DMS53 (cell line): ENCODE measurements around the gene ABCA4.
"Not testable (repeated sequence)": the region's sequence is repeated elsewhere in the genome, so short reads cannot be mapped to it uniquely, and the experiment has no call there.

Source experiments
- DNase-seq: peaks from one replicate; lab custom pipeline; 2025; lab: John Stamatoyannopoulos, UW

ABCA4 gene

DNA sequence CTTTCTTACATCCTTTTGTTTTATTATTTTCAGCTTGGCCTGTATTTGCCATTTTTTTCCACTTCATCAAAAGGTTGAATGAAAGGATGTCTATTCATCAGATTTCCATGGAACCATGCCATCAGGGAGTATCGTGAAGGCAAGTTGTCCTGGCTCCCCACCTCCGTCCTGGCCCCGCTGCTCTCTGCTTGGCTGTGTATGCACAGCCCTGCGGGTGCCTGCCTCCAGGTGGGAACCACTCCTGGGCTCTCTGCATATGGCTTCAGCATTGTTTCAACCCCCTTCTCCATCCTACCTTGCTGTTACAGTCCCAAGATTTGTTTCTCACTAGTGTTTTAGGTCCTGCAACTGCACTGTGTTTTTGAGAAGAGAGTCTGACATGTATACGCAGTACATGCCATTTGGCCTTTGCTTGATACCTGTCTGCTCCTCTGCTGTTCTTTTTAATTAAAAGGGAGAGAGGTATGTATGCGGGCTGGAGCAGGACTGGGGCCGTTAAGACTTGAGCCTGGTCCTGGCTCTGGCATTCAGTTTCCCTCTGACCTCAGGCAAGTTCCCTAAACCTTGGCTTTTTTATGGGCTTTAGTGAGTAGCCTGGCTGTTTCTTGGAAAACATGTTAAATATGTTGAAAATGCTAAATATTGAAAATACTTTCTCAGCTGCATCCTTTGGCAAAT is 141.8 kb downstream of the ABCA4 start:
- peak; percentile 52 for DNase-seq

DNA sequence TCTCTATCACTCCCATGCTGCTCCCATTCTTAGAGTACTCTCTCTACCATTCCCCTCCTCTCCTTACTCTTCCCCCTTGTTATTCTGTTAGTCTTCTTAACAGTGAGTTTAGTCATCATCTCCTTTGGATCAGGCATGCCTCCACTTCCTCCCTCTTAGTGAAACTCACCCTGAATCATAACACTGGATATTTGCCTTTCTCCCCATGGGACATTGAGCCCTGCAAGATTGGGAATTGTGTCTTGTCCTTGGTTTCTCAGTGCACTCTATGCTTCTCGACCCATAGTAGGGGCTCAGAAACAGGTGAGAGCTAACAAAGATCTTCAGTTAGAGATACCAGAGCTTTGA is 143.4 kb downstream of the ABCA4 start:
- DNase-seq, result no peak

DNA sequence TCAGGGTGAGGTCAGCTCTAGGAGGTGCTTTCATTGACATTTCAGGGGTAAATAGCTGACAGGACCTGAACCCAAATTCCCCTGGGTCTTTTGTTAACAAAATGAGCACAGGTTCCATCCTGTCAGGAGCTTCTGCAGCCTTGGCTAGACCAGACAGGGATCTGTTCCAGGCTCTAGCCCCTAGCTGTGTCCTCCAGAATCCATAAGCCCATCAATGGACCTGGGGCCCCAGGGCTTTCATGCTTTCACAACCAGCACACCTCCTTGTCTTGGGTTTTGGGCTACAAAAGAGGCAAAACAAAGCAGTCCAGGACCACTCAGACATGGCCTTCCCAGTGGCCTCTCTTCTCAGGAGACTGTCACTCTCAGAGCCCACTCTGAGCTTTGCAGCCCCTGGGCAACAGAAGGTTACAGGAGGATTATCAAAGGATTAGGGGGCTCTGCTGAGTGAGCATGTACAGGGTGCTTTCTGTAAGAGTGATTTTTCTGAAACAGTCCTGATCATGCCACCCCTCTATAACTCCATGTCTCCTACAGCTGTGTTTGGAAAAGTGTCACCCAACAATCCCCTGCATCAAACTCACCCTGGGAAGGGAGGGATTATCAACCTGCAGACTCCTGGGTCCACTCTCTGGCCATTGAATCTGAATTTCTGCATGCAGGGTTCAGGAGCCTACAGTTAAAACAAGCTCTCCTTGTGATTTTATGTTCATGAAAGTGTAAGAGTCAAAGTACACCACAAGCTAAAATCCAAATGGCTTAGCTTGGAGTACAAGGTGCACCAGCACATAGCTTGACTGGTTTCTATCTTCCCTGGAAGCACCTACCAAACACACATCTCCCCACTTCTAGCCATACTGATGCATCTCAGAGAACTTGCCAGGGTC is 144.0 kb downstream of the ABCA4 start:
- no peak for DNase-seq

DNA sequence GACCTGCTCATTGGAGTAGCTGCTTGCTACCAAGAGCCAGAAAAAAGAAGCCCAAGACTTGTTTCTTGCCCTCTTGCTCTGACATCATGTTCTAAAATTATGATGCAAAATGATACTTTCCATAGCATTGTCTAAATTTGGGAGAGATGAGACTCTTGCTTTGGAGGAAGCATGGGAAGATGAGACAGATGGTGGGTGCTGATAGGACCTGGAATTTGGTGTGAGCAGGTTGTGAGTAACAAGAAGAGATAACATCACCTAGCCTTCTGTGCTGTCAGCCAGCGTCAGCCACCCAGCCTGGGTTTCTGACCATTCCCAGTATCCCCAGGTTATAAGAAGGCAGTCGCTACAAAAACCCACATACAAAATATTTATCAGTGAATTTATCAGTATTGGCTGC is 144.7 kb downstream of the ABCA4 start:
- DNase-seq, result no peak

DNA sequence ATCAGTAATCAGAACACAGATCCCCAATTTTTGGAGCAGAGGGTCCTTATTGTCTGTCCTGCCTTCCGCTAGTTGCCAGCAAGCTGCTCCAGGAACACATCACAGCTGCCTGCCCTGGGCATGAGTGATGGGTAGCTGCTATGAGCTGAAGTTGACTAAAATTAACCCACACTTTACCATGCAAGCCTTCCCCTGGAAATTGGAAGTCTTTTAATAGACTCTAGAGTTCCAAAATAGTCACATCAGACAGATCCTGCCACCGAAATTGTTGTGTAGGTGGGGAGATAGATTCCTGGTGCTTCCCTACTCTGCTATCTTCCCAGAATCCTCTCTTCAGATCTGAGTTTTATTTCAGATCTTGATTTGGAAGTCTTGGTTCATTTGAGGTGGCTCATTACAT is 148.6 kb downstream of the ABCA4 start:
- DNase-seq, result no peak

DNA sequence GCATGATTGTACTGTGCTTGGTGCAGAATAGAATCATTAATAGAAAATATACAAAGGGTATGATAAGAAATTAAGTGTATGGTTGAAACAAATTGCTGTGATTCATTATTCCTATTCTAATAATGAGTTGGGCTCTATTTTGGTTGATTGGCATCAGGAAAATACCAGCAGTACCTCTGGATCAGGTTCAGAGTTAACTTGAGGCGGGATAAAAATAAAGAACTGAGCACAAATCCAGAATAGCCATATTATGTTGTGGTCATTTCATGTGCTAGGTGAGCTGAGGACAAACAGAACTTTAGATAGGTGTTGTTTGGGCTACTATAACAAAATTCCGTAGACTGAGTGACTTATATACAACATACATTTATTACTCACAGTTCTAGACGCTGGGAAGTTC is 151.1 kb downstream of the ABCA4 start:
- no peak for DNase-seq

DNA sequence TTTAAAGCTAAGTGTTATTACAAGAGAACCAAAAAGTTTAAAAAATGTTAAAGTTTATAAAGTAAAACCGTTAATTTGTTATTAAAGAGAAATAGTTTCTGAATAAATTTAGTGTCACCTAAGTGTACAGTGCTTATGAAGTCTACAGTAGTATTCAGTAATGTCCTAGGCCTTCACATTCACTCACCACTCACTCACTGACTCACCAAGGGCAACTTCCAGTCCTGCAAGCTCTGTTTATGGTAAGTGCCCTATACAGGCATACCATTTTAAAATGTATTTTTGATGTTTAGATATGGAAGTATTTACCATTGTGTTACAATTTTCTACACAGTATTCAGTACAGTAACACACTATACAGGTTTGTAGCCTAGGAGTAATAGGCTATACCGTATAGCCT is 151.6 kb downstream of the ABCA4 start:
- DNase-seq, result no peak

DNA sequence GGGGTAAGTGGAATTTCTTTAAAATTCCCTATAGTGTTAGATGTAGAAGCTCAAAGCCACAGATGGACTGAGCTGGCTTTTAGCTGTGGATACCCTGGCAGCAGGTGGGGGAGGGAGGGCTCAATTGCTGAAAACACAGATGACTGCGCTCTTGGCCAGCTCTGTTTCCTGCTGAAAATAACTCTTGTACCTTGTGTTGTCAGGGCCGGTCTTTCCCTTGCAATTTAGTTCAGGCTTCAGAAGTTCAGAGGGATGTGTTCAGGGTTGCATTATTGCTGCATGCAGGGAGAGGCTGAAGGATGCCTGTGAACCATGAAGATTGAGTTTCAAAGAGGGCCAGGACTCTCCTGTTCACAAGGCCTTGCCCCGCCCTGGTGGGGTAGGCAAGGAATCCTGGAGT is 153.6 kb downstream of the ABCA4 start:
- DNase-seq, result no peak

DNA sequence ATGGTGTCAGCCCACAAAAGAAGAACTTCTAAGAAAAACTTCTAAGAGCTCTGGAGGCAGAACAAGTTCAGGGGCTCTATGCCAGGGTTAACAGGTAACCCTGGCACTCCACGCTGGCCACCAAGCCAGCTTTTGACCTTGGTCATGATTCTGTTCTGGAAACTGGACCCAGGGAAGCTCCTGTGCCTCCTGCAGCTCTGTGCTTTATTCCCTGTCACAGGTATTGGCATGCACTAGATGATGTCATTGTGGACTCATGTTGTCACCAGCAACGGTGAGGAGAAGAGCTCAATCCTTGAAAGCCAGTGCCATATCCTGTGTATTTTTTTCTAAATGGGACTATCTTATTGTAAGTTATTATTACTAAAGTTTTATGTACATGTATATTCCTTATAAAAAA is 155.1 kb downstream of the ABCA4 start:
- peak; percentile 89 for DNase-seq

DNA sequence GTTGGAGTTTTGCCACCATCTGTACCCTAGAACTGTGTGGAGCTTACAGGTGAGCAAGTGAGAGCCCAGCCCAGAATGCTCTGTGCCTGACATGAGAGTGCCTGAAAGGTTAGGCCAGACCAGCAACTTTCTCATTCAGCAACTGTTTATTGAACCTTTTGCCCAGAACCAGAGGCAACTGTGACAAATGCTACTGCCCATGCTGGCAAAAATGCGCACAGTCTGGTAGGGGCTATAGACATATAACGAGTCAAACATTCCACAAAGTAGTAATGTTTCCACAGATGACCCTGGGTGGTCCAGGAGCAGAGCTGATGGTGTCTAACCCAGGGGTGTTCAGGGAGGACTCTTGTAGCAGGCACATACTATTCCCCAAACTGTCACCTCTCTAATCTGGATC is 155.7 kb downstream of the ABCA4 start:
- no peak for DNase-seq

DNA sequence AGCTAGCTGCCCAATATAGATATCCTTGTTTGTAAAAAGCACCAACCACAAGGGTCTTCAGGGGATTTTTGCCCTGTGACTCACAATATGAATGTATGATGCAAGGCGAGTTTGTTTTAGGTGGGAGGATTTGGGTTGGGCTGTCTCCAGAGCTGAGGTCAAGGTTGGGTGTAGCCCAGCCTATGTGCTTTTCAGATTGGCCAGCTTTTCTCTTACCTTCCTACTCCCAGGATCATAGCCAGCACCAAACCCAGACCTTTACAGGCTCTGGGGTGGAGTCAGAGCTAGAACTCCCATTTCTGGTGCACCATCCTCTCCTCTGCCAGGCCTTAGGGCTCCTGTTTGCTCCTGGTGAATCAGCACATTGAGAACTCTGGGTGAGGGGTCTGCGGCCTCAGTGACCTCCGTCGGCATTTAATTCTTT is 156.2 kb downstream of the ABCA4 start:
- no peak for DNase-seq

DNA sequence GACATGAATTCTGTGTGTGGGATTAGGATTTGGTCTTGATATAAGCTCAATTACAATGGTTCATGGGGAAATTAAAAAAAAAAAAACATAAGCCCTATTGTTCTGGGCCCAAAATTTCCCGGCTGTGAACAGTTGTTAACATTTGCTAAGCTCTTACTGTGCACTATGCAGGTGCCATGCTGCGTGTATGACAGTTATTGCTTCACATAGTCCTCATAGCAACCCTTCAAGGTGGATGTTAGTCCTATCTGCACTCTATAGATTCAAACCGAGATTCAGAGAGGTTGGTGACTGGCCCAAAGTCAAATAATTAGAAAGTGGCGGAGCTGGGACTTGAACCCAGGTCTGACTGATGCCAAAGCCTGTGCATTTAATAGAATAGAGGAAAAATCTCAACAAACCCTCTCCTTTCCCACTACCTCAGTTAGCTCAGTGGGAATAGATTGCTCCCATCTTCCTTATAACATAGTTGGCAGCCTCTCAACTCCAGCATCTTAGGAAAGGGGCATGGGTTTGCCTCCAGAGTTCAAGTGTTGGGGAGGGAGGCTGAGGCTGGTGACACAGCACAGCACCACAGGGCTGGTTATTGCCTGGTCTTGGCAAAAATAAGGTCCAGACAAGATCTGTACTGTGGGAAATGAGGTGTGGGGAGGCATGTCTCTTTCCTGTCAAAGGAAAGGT is 156.7 kb downstream of the ABCA4 start:
- DNase-seq, result no peak

DNA sequence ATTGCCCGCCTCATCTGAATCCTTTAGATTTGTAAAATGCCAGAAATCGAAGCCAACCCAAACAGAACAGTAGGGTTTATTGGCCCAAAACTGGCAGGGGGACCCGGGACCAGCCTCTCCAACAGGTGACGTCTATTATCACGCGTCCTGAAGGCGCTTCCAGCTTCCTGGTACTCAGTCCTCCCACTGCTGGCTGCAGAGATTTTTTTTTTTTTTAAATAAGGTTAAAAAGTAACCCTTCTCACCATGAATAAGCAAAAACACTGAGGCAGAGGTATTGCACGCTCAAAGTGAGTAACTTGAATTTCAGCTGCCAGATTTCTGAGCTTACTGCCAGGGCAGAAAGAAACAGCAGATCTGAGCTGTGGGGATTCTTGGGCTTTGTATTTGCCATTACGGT is 157.4 kb downstream of the ABCA4 start:
- DNase-seq, result no peak

DNA sequence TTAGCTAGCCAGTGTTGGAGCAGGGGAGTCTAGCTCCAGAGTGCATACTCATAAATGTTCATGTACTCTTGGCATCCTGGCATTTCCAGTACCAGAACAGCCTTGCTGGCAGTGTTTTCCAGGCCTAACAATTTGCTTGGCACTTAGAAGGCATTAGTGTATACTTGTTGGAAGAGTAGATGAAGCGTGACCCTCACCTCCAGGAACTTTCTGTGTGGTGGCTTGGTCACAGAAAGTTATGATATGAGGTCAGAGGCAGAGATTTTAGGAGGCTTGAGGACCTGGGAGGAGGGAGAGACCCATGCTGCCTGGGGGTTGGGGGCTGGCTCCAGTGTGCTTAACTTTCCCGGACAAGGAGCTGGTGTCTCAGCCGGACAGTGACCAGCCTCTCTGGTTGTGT is 159.0 kb downstream of the ABCA4 start:
- DNase-seq, result no peak

DNA sequence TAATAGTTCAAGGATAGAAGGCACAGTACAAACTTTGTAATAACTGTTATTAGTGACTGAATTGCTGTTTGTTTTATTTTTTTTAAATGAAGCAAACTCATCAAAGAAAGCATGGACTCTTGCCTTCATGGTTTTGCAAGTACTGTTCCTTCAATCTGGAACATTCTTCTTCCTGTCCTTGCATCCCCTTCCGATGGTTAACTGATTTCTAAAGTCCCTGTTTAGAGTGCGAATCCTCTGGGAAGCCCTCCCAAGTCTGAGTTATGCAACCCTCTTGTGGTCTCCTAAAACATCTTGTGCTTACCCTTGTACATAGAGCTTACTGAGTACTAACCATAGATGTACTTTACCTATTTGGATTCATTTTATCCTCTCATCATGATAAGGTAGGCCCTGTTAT is 159.5 kb downstream of the ABCA4 start:
- DNase-seq, result no peak

DNA sequence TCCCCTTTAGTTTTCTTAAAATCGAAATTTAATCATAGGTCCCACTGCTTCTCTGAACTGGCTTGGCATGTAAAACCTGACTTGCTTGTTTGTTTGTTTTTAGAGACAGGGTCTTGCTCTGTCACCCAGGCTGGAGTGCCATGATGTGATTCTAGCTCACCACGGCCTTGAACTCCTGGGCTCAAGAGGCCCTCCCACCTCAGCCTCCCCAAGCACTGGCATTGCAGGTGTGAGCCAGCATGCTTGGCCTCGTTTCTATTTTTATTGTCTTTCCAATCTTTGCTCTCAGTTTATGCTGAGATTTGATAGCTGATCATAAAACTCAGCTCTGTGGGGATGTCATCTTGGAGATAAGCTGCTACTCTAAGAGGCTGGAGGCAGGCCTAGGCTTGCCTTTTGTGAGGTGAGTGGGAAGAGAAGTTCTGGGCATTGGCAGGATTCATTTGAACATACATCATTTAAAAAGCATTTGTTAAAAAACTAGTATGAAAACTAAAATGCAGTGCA is 160.3 kb downstream of the ABCA4 start:
- peak; percentile 27 for DNase-seq

DNA sequence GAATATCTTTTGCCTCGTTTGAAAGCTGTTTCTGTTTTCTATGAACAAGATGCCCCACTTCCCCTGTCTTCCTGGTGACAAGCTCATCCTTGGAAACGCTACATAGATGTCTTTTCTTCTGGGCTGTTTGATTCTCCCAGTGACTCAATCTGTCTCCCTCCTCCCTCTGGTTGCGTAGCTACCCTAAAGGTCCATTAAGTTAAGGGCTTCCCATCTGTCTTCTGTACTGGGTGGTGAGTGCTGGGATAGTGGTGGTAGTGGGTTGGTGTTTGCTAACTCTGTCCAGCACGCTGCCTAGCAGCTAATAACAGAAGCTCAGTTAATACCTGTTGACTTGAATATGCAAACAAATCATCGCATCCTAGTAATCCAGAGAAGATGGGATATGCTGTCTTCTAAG is 161.5 kb downstream of the ABCA4 start:
- DNase-seq, result no peak

DNA sequence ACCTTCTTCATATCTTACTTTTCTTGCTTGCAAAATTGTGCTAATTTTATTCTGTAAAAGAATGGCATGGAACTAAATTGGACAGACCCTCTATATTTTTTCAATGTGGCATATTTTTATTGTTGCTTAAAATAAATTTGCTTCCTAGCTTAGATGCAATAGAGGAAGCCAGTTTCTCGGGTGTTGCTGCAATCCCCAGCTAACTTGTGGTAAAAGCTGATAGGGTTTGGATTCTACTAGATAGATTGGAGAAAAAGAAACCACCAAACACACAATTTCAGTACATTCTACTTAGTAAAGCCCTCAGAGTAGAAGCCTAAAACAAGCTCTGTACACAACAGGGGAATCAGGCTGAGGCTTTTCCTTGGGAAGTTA is 162.2 kb downstream of the ABCA4 start:
- no peak for DNase-seq

DNA sequence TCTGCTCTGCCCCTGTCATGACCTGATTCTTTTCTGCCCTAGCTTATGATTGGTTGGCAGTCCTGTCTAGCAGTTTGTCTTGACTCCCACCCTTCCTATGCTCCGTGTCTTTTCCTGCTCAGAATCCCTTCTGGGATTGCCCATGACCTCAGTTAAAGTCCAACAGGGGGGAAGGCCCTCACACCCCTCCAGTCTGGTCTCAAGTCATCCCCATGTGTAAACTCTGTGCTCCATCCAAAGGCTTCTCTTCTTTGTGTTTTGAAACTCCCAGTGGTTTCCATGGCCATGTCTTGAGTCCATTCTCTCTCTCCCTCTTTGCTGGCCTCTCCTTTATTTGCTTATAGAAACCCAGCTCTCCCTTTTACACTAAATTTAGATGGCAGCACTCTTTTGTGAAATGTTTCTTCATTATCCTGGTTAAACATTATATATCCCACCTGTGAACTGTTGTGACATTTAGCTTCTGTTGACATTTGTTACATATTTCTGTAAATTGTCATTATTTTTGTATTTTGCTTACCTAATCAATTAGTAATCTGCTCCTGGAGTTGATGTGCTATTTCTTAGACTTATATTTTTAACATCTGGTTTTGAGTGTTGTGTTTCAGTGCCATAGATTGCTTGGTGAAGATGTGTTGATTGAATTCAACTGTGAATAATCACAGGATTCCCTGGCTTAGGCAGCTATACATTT is 162.8 kb downstream of the ABCA4 start:
- no peak for DNase-seq

DNA sequence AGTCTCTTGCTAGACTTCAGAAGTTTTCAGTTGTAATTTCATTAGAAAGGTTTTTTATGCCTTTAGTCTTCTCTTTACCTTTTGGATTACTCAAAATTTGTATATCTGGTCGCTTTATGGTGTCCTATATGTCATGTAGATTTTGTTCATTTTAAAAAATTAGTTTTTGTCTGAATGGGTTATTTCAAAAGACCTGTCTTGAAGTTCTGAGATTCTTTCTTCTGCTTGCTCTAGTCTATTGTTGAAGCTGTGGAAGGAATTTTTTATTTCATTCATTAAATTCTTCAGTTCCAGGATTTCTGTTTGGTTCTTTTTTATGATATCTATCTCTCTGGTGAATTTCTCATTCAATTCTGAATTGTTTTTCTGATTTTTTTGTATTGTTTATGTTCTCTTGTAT is 165.2 kb downstream of the ABCA4 start:
- DNase-seq, result no peak

DNA sequence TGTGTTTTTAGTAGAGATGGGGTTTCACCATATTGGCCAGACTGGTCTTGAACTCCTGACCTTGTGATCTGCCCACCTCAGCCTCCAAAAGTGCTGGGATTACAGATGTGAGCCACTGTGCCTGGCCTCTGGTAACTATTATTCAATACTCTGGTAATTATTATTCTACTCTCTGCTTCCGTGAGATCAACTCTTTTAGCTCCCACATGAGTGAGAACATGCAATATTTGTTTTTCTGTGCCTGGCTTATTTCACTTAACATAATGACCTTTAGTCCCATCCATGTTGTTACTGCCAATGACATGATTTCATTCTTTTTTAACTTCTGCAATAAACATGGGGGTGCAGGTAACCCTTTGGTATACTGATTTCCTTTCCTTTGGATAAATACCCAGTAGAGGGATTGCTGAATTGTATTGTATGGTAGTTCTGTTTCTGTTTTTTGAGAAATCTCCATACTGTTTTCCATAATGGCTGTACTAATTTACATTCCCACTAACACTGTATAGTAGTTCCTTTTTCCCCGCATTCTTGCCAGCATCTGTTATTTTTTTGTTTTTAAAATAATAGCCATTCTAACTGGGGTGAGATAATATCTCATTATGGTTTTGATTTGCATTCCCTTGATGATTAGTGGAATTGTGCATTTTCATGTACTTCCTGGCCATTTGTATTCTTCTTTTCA is 173.8 kb downstream of the ABCA4 start:
- not testable (repeated sequence) for DNase-seq
